ENCODE results near the gene MRGPRD. TPM values are rescaled to one million over a fixed set of nuclear protein-coding genes. Genes with fewer than 3 reads are reported as not detected.

Gene MRGPRD
- total and polyA plus RNA-seq, 11 donors: not detected

DNA sequence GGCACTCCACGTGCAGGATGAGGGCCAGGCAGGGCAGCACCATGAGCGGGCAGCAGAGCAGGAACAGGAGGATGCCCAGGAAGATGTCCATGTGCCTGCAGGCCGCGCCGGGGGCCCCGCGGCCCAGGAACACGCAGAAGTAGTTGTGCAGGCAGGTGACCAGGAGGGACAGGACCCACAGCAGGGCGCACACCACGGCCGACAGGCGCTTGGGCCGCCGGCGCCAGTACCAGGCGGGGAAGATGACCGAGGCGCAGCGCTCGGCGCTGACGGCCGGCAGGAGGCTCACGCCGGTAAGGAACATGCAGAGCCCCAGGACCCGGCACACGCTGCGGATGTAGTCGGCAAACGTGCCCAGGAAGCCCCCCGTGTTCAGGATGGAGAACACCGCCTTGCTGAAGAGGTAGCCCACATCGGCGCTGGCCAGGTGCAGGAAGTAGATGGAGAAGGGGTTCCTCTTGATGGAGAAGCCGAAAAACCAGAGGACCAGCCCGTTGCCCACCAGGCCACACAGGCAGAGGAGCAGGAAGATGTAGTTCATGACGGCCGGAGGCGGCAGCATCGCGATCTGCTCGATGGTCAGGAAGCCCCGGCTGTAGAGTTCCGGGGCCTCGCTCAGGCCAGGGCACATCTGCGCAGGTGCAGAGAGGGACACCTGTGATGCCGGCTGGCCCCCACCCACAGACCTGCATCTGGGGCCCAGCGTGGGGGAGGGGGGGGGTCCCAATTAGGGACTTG is 25.0 kb upstream of the MRGPRD start:
- TF ChIP-seq, protein P1, sequence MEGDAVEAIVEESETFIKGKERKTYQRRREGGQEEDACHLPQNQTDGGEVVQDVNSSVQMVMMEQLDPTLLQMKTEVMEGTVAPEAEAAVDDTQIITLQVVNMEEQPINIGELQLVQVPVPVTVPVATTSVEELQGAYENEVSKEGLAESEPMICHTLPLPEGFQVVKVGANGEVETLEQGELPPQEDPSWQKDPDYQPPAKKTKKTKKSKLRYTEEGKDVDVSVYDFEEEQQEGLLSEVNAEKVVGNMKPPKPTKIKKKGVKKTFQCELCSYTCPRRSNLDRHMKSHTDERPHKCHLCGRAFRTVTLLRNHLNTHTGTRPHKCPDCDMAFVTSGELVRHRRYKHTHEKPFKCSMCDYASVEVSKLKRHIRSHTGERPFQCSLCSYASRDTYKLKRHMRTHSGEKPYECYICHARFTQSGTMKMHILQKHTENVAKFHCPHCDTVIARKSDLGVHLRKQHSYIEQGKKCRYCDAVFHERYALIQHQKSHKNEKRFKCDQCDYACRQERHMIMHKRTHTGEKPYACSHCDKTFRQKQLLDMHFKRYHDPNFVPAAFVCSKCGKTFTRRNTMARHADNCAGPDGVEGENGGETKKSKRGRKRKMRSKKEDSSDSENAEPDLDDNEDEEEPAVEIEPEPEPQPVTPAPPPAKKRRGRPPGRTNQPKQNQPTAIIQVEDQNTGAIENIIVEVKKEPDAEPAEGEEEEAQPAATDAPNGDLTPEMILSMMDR (IDR thresholded peaks at IDR 0.05): no peak
- TF ChIP-seq POLR2A (IDR thresholded peaks at IDR 0.05): no peak
- peaks cover 0 to 23% (median 0%) of the 10 kb centered on the region in 9 donors for H3K36me3 ChIP-seq
- no peak overlapping the region for H3K4me3 ChIP-seq
- intact Hi-C loops (cut with DNase I): no loop called here
- H3K9me3 ChIP-seq: no peaks in the 10 kb centered on the region
- peaks cover 0 to 36% (median 18%) of the 10 kb centered on the region in 12 donors for H3K4me1 ChIP-seq
- peaks cover 0 to 5% (median 0%) of the 10 kb centered on the region in 9 donors for H3K27me3 ChIP-seq
- peak overlapping the region in 1 of 12 donors; percentile 93 for H3K27ac ChIP-seq
- ATAC-seq (no peak), DNase-seq (peak in 1 of 5 donors; percentile 62)
- 90 to 95% (median 93%) methylated on average over 28 to 48 of the region's 48 CpGs for WGBS, 4 donors

DNA sequence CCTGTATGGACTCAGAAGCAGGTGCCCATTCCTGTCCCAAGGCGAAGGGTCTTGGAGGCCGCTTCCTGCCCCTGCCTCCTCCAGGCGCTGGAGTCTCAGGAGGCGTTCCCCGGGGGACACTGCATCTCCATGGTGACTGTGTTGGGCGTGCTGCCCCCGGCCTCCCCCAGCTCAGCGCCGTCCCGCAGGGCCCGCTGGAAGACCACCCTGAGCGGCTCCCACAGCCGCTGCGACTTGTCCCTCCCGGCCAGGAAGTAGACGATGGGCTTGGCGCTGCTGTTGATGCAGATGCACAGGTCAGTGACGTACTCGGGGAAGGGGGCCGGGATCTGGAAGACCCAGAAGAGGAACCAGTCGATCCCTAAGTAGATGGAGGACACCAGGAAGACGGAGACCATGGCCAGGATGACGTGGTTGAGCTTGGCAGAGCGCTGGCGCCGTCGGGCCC is 24.4 kb upstream of the MRGPRD start:
- Histone ChIP-seq H3K36me3 (peaks cover 0 to 23% (median 0%) of the 10 kb centered on the region in 9 donors), H3K4me1 (peaks cover 0 to 35% (median 14%) of the 10 kb centered on the region in 12 donors), H3K27me3 (peaks cover 0 to 3% (median 0%) of the 10 kb centered on the region in 9 donors), H3K9me3 (no peaks in the 10 kb centered on the region), H3K27ac (peak overlapping the region in 1 of 12 donors; percentile 93), H3K4me3 (no peak overlapping the region)
- no peak for ATAC-seq
- WGBS, 4 donors: 91 to 94% (median 94%) methylated on average over 11 to 27 of the region's 27 CpGs
- no peak for DNase-seq
- TF ChIP-seq, protein P1 (IDR thresholded peaks at IDR 0.05): no peak
- TF ChIP-seq POLR2A (IDR thresholded peaks at IDR 0.05): no peak
- intact Hi-C loops (cut with DNase I): no loop called here

DNA sequence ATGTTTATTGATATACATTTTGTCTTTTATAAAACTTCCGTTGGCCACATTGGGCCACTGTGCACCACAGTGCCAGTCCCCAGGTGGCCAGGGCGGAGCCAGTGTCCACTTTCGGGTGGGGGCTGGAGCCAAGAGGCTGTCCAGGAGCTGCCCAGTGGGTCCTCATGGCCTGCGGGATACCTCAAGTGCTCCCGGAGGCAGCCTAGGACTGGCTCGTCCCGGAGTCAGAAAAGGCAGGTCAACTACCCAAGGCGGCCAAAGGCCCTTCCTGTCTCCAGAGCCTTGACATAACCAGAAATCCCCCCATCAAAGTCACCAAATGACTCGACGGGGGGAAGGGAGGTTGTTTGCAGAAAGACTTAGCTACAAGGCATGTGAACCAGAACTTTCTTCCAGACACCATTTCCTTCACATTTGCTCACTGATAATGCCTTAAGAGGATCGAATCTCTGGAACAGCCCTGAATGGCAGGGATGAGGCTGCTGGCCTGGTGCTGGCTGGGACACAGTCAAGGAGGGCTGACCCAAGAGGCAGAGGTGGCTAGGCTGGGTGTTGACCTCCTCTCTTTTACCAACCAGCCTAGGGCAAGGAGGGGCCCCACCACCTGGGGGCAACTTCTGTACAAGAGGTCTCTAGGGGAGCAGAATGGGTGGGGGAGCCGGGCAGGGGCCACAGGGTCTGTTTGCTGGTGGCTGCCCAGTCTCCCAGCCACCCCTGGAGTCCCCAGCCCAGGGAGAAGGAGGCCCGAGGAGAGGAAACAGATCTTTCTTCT is 23.8 kb upstream of the MRGPRD start:
- Histone ChIP-seq H3K36me3 (peaks cover 0 to 23% (median 0%) of the 10 kb centered on the region in 9 donors), H3K9me3 (no peaks in the 10 kb centered on the region), H3K27ac (peak overlapping the region in 1 of 12 donors; percentile 93), H3K4me3 (no peak overlapping the region), H3K4me1 (peaks cover 0 to 31% (median 12%) of the 10 kb centered on the region in 12 donors), H3K27me3 (peaks cover 0 to 3% (median 0%) of the 10 kb centered on the region in 9 donors)
- intact Hi-C loops (cut with DNase I): no loop called here
- no peak for ATAC-seq
- DNase-seq: no peak
- WGBS, 4 donors: 81 to 90% (median 87%) methylated on average over 9 to 13 of the region's 13 CpGs
- TF ChIP-seq POLR2A (IDR thresholded peaks at IDR 0.05): no peak
- TF ChIP-seq, protein P1 (IDR thresholded peaks at IDR 0.05): no peak

DNA sequence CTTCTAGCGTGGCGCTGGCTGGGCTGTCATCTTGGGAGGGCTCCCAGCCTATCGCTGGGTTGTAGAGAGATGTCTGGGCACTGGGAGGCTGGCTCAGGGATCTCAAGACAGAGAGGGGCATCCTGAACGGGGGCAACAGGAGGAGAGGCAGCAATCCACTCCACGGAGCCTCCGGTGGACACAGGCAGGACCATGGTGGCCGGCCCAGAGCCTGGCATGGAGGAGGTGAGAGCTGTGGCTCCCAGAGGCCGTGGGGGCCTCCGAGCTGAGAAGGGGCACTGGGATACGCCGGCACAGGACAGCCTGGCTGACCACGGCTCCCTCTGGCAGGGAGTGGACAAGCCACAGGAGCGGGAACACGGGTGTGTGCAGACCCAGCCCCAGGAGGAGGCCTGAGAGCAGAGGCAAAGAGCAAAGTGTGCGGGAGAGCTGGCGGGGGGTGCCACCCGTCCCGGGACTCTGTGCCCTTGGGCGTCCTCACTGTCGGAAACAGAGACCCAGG is 23.1 kb upstream of the MRGPRD start:
- no peaks in the 10 kb centered on the region for H3K9me3 ChIP-seq
- peaks cover 0 to 23% (median 0%) of the 10 kb centered on the region in 9 donors for H3K36me3 ChIP-seq
- intact Hi-C loops (cut with DNase I): no loop called here
- DNase-seq (no peak), ATAC-seq (no peak)
- TF ChIP-seq, protein P1 (IDR thresholded peaks at IDR 0.05): no peak
- TF ChIP-seq POLR2A (IDR thresholded peaks at IDR 0.05): no peak
- H3K4me1 ChIP-seq: peaks cover 0 to 28% (median 12%) of the 10 kb centered on the region in 12 donors
- peaks cover 0 to 3% (median 0%) of the 10 kb centered on the region in 9 donors for H3K27me3 ChIP-seq
- H3K4me3 ChIP-seq: no peak overlapping the region
- H3K27ac ChIP-seq: peak overlapping the region in 1 of 12 donors; percentile 93
- 92 to 95% (median 92%) methylated on average over 18 to 20 of the region's 20 CpGs for WGBS, 4 donors
